GM18511 (cell line): Measurements from ENCODE around the gene CNTN6.
"Not testable (repeated sequence)": the region's sequence is repeated elsewhere in the genome, so short reads cannot be mapped to it uniquely, and the experiment has no call there.

Experiments used
- ATAC-seq: cut with Tn5 transposase; IDR thresholded peaks from one replicate; pipeline ENCODE4 v1.9.1; 2021; ENCODE audit warnings: mild to moderate bottlenecking, moderate library complexity; ENCODE audit not compliant: unreplicated experiment

CNTN6 gene

GRCh38 chr3:1272546-1273265, 179.9 kb downstream of the CNTN6 start:
- no peak for ATAC-seq

- no peak for ATAC-seq
Observed at GRCh38 chr3:1275495-1275894, 182.7 kb downstream of the CNTN6 start.

DNA sequence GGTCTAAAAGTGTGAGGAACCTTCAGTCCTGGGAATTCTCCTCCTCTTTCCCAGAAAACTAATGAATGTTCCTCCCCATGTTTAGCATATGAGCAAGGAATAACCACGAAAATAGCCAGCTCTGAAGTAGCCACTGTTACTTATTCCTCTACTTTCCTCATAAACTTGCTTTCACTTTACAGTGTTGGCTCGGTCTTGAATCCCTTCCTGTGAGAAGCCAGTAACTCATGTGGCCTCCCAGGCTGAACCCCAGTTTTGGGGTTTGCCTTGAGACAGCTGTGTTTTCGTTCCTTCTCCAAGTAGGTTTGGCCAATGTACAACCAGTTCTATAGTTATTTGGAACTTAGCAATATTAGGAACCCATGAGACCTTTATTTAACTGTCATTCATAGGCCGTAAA, 195.0 kb downstream of the CNTN6 start:
- ATAC-seq = no peak

DNA sequence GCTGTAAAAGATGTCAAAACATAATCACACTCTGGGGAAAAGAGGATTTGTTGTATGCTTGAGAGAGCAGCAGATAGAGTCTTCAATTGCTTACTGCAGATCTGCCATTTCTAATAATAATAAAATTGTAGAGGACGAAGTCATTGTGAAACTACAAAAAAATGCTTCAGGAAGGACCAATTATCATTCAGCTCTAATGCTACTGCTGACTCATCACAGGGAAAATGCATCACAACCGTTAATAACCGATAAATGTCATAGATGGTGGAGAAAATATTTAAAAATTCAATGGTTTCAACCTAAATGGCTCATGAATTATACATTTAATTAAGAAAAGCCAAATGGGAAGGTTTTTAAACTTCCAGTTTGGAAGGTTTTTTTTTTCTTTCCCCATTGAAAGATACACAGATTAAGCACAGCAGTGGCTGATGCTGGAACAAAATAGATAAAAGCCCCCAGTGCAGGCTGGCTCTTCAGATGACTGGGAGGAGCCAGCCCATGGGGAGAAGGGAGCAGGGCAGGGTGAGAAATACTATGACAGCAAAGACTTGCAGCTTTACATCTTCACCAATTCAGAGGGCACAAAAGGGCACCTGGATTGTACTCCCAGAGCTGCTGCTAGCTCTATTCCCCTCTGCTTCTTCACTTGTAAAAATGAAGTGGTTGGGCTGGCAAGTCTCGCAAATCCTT, 196.1 kb downstream of the CNTN6 start:
- ATAC-seq = no peak

DNA sequence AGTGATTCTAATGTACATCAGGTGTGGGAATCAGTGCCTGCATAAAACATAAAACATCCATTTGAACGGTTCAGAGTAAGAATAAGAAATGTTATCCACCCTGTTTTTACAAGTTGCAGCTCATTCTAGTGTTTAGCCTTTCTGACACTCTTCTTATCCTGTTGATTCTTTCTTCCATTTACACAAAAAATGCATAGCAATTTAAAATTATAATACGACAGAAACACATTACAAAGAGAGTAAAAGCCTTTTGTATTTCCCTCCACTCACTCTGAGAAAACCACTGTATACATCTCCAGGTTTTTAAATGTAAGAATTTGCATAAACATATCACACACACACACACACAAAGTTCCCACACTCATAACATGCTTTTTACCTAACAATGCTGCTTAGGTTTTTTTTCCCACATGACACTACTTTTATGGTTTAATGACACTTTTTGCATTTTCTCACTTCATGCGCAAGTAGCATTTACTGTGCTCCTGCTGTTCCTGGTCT, 199.8 kb downstream of the CNTN6 start:
- no peak for ATAC-seq

GRCh38 chr3:1294586-1294985, 201.8 kb downstream of the CNTN6 start:
- ATAC-seq = no peak

DNA sequence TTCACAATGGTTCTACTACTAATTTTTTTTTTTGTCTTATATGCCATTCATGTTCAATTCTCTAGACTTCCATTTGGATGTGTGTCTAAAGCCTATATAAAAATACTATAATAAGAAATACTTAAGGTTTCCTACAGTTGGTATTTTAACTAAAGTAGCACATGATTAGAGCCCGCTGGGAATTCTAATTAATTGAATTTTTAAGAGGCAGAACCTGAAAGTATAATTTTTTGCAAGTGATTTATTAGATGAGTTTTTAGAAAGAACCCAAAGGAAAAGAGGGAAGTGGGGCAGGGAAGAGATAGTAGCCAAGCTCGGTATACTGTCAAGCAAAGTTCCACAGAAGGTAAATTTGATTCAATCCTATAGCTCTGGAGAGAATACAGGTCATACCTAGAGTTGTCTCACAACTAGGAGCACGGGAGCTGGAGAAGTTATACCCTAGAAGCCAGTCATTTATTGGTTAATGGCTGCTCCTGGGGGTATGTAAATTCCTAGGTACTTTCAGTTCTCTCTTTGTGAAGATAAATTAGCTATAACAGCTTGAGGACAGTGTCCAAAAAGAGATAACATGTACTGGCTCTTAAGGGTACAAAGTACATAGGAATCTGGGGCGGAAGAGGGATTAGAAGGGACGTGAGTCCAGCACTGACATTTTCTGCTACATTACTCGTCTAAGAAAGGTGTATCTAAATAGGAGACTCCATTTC, 225.6 kb downstream of the CNTN6 start:
- ATAC-seq = no peak

- ATAC-seq = no peak
Observed at GRCh38 chr3:1326546-1326945, 233.7 kb downstream of the CNTN6 start.

DNA sequence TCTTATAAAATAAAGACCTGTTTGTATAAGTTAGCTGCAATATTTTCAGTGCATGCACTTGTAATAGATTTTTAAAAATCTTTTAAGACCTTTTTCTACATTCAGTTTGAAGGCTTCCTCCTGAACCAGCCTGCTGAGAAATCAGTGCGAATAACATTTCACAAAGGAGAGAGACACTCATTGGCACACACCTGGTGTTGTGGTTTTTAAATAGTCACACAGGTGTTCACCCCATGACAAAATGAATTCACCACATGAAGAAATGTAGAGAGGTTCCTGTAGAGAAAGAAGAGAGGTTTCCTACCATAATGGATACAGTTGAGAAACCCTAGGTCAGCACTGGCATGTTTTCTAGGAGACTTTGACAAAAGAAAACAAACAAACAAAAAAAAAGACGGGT, 237.3 kb downstream of the CNTN6 start:
- ATAC-seq = no peak

- no peak for ATAC-seq
Observed at GRCh38 chr3:1346386-1346785, 253.6 kb downstream of the CNTN6 start.

DNA sequence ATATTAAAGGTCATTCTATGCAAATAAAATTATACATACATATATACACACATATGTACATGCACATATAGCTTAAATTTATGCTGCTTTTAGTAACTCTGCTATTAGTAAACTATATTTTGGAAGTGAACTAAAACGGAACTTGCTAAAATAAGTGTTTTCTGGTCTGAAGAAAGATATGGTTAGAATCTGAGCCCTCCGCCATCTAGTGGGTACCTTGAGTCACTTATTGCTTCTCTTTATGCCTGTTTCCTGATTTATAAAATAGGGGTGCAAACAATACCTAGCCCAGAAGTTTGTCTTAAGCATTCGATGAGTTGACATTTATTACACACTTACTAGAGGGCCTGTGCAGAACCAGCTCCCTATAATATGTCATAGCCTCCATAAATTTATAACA, 255.7 kb downstream of the CNTN6 start:
- ATAC-seq = no peak

DNA sequence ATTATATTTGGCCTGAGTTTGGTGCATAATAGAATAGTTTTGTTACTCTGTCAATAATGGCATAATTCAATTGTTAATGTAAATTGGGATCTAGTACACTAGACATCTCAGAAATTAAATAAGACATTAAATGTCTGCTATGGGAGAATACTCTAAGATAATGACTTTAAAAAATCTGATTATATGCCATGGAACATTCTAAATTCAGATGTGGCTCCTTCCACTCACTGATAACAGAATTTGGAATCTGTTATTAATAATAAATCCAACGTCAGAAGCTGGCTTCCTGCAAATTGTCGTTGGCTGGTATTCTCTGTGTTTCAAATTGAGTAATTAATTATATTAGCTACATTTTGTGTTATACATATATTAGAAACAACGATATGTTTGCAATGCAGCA, 258.1 kb downstream of the CNTN6 start:
- no peak for ATAC-seq

GRCh38 chr3:1355691-1356090, 262.9 kb downstream of the CNTN6 start:
- no peak for ATAC-seq

GRCh38 chr3:1356101-1356500, 263.3 kb downstream of the CNTN6 start:
- ATAC-seq = no peak

- ATAC-seq = no peak
Observed at GRCh38 chr3:1365528-1365927, 272.7 kb downstream of the CNTN6 start.

DNA sequence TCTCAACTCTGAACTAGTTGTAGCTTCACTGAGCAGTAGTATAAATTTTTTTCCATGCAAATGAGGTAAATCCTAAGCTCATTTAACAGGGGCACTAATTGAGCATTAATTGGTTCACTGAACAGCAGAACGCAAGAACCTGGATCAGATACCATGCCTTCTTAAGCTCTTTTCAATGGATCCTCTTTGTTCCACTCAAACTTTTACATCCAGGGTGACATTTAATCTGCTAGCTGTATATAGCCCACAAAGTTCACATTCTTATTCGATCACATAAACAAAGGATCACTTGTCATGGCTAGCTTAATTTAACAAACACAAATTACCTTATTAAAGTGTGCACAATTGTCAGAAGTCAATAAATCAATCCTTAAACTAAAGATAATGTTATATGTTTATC, 281.6 kb downstream of the CNTN6 start:
- ATAC-seq = no peak

- ATAC-seq = no peak
Observed at GRCh38 chr3:1375145-1375544, 282.3 kb downstream of the CNTN6 start.

- peak; percentile 84 for ATAC-seq
Observed at GRCh38 chr3:1380926-1381646, 288.3 kb downstream of the CNTN6 start.

GRCh38 chr3:1381647-1382036, 288.8 kb downstream of the CNTN6 start:
- ATAC-seq = peak; percentile 39

DNA sequence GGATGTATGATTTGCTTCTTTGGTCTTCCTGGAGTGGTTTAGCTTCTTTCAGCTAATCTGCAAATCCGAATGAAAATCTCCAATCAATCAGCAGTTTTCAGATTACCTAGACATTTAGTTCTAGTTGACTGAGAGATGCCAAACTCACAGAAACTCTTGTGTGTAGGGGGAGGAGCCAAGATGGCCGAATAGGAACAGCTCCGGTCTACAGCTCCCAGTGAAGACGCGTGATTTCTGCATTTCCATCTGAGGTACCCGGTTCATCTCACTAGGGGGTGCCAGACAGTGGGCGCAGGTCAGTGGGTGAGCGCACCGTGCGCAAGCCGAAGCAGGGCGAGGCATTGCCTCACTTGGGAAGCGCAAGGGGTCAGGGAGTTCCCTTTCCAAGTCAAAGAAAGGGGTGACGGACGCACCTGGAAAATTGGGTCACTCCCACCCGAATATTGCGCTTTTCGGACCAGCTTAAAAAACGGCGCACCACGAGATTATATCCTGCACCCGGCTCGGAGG, 294.6 kb downstream of the CNTN6 start:
- not testable (repeated sequence) for ATAC-seq

DNA sequence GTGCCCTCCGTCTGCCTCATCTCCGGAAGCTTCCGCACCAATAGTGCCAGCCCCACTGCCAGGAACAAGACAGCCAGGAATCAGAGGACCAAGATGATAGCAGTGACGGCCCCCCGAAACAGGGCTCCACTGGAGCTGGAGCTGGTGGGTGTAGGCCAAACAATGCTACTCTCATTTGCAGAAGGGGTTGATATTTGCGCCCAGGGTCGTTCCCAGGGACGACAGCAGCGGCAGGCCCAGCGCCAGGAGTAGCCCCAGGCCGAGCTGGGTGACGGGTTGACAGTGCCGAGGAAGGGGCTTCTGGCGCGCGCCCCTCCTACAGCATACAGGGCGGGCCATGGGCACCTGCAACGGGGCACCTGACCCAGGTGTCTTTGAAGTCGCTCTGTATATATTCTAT, 301.4 kb downstream of the CNTN6 start:
- ATAC-seq = no peak
